CD8-positive, alpha-beta memory T cell (primary cell): Measurements from ENCODE around the gene NTM. TPM values are rescaled to one million over a fixed set of nuclear protein-coding genes. Genes with fewer than 3 reads are reported as not detected.

Experiments
- CTCF ChIA-PET: fragments of 350-600 bp; sonication (Branson Sonifier 250); formaldehyde crosslinking; loops from one replicate; lab custom pipeline; 2021; ENCODE audit warnings: antibody characterized with exemption; lab: Charles Lee
- POLR2A ChIA-PET: fragments of 350-600 bp; sonication (Branson Sonifier 250); formaldehyde crosslinking; loops from one replicate; lab custom pipeline; 2021; ENCODE audit warnings: antibody characterized with exemption; lab: Charles Lee
- DNase-seq, 5 donors: peaks; one replicate each; pipeline versions ENCODE4 v3.0.0 to v3.0.0-alpha.2; 2020 to 2022; ENCODE audit warnings: mixed read lengths in 1 of 5
- H3K27ac ChIP-seq: one replicate; pipeline ENCODE4 v1.7.0; 2013; ENCODE audit warnings: low read depth, mild to moderate bottlenecking, low read length, moderate library complexity
- H3K27me3 ChIP-seq: 2 replicates; pipeline ENCODE4 v1.7.0; 2013; ENCODE audit warnings: low read length, mild to moderate bottlenecking; ENCODE audit not compliant: insufficient read depth, poor library complexity, severe bottlenecking
- H3K36me3 ChIP-seq: 2 replicates; pipeline ENCODE4 v1.7.0; 2013; ENCODE audit warnings: mild to moderate bottlenecking, low read length, moderate library complexity; ENCODE audit not compliant: insufficient read depth
- H3K4me1 ChIP-seq: 2 replicates; pipeline ENCODE4 v1.7.0; 2013; ENCODE audit warnings: mild to moderate bottlenecking, low read length, moderate library complexity; ENCODE audit not compliant: insufficient read depth
- H3K4me3 ChIP-seq: 2 replicates; pipeline ENCODE4 v1.7.0; 2013; ENCODE audit warnings: mild to moderate bottlenecking, low read length
- H3K9me3 ChIP-seq: 2 replicates; pipeline ENCODE4 v1.7.0; 2013; ENCODE audit warnings: mild to moderate bottlenecking, low read length
- H3K27ac Mint-ChIP-seq, 8 donors: one replicate each; pipeline ENCODE4 v1.8.0; 2020 to 2021; ENCODE audit warnings: mixed read lengths in 8 of 8, mild to moderate bottlenecking in 6 of 8, inconsistent platforms in 3 of 8, moderate library complexity in 3 of 8
- H3K27me3 Mint-ChIP-seq, 2 donors: one replicate each; pipeline ENCODE4 v1.8.0; 2020 to 2021; ENCODE audit warnings: mixed read lengths in 2 of 2, mild to moderate bottlenecking in 1 of 2, moderate library complexity in 1 of 2
- H3K36me3 Mint-ChIP-seq, 3 donors: one replicate each; pipeline ENCODE4 v1.8.0; 2020 to 2021; ENCODE audit warnings: mixed read lengths in 3 of 3, inconsistent platforms in 1 of 3, mild to moderate bottlenecking in 1 of 3
- H3K4me1 Mint-ChIP-seq, 3 donors: one replicate each; pipeline ENCODE4 v1.8.0; 2020 to 2021; ENCODE audit warnings: mixed read lengths in 3 of 3, inconsistent platforms in 1 of 3, mild to moderate bottlenecking in 1 of 3
- H3K4me3 Mint-ChIP-seq, 7 donors: one replicate each; pipeline ENCODE4 v1.8.0; 2020 to 2021; ENCODE audit warnings: mixed read lengths in 7 of 7, mild to moderate bottlenecking in 6 of 7, moderate library complexity in 4 of 7, inconsistent platforms in 2 of 7
- H3K9me3 Mint-ChIP-seq, 5 donors: one replicate each; pipeline ENCODE4 v1.8.0; 2020 to 2022; ENCODE audit warnings: mixed read lengths in 5 of 5, mild to moderate bottlenecking in 3 of 5, moderate library complexity in 2 of 5, inconsistent platforms in 1 of 5
- polyA plus RNA-seq: library from polyadenylated mRNA; unstranded; fragments of 300-500 nt; fragmentation: Illumina TruSeq; gene quantifications from one replicate; pipeline ENCODE4 v1.2.3, GENCODE V29; 2021
- total RNA-seq, 2 experiments: library from RNA; stranded (reverse); gene quantifications; one replicate each; pipeline ENCODE4 v1.2.3, GENCODE V29; 2021

NTM gene
- total and polyA plus RNA-seq, 3 experiments from 2014 or later: not detected

DNA sequence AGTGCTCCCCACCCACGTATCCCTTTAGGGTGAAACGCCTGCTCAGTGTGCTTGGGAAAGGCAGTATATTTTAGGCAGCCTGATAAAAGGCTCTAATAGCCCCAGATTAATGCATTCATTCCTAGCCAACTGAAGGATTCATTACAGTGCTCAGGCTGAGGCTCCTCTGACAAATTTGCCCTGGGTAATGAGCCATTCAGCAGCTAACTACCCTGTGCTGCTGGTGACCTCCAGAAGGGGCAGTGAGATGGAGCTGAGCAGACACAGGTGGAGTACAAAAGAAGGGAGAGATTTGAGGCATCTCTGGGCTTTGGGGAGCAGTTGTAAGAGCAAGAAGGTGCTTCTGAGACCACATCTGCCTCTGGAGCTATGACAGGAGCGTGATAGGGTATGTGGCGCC lies 817.0 kb downstream of the NTM start:
- Histone ChIP-seq H3K36me3 (no peaks in the 10 kb centered on the region), H3K9me3 (no peaks in the 10 kb centered on the region), H3K4me1 (no peaks in the 10 kb centered on the region), H3K27ac (no peak overlapping the region), H3K27me3 (no peaks in the 10 kb centered on the region), H3K4me3 (no peak overlapping the region)
- Mint-ChIP-seq H3K36me3 (no peaks in the 10 kb centered on the region), H3K27me3 (no peaks in the 10 kb centered on the region), H3K9me3 (peaks cover 0 to 16% (median 6%) of the 10 kb centered on the region in 5 donors), H3K4me3 (no peak overlapping the region), H3K4me1 (no peaks in the 10 kb centered on the region), H3K27ac (no peak overlapping the region)
- ChIA-PET POLR2A (no interaction called here), CTCF (no interaction called here)
- DNase-seq: no peak

DNA sequence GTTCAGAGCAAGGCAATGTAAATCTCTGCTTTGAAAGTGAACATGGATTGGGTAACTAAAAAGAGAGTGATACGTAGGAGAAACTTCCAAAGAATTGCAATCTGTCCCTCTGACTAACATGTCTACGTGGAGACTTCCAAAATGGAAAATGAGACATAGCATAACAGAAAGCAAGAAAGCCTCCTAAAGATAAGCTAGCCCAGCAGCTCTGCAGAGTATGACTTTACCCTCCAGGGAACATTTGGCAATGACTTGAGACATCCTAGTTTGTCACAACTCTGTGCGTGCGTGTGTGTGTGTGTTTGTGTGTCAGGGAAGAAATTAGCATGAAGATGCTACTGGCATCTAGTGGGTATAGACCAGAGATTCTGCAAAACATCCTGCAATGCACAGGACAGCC lies 817.4 kb downstream of the NTM start:
- POLR2A ChIA-PET: no interaction called here
- DNase-seq: no peak
- no peak overlapping the region for H3K27ac Mint-ChIP-seq
- no peaks in the 10 kb centered on the region for H3K4me1 Mint-ChIP-seq
- Histone ChIP-seq H3K36me3 (no peaks in the 10 kb centered on the region), H3K4me3 (no peak overlapping the region), H3K27me3 (no peaks in the 10 kb centered on the region), H3K9me3 (no peaks in the 10 kb centered on the region), H3K4me1 (no peaks in the 10 kb centered on the region), H3K27ac (no peak overlapping the region)
- H3K36me3 Mint-ChIP-seq: no peaks in the 10 kb centered on the region
- H3K4me3 Mint-ChIP-seq: no peak overlapping the region
- H3K9me3 Mint-ChIP-seq: peaks cover 0 to 16% (median 6%) of the 10 kb centered on the region in 5 donors
- CTCF ChIA-PET: no interaction called here
- H3K27me3 Mint-ChIP-seq: peaks cover 0 to 1% of the 10 kb centered on the region in 2 donors

DNA sequence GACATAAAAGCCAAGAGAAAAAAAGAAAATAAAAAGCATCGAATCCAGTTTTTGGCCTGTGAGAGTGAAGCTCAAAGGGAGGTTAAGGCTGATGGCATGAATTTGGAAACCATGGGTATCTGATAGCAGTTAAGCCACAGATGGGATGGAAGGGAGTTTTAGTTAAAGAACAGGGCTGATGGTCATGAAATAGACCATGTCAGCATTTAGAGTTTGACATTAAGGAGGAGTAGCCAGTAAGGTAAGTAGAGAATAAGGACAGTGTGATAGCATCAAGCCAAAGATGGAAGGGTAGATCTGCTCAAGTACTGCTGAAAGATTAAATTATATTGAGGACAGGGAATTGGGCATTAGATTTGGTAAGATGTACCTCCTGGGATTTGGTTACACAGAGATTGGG lies 826.5 kb downstream of the NTM start:
- DNase-seq: no peak
- no peak overlapping the region for H3K27ac Mint-ChIP-seq
- Histone ChIP-seq H3K4me1 (no peaks in the 10 kb centered on the region), H3K36me3 (no peaks in the 10 kb centered on the region), H3K27me3 (no peaks in the 10 kb centered on the region), H3K9me3 (no peaks in the 10 kb centered on the region), H3K4me3 (no peak overlapping the region), H3K27ac (no peak overlapping the region)
- H3K27me3 Mint-ChIP-seq: peaks cover 0 to 1% of the 10 kb centered on the region in 2 donors
- H3K9me3 Mint-ChIP-seq: peaks cover 0 to 9% (median 4%) of the 10 kb centered on the region in 5 donors
- POLR2A ChIA-PET: no interaction called here
- CTCF ChIA-PET: no interaction called here
- no peaks in the 10 kb centered on the region for H3K4me1 Mint-ChIP-seq
- H3K36me3 Mint-ChIP-seq: no peaks in the 10 kb centered on the region
- H3K4me3 Mint-ChIP-seq: no peak overlapping the region

DNA sequence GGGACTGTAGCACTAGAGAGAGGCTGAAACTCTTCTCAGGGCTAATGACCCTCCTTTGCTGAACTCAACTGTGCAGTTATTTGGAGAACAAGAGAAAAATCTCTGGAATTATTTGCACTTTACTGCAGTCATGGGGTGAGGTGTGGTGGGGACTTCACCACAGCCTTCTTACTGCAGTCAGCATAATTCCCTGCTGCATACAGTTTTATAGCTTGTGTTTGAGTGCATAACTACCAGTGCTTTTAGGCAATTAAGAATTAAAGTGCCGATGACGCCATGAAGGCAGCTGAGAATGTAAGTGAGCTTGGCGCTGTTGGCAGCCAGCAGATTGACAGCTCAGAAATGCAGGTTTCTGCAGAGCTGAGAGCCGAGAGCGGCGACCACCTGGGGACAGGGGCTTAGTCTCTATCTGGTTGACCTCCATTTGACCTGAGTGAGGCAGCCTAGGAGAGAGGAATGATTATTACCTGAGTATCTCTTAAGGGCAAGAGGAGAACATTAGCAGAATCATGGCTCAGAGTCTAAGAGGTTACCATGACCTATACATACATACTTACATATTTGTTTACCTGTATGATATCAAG lies 830.0 kb downstream of the NTM start:
- CTCF ChIA-PET: no interaction called here
- no peak overlapping the region for H3K27ac Mint-ChIP-seq
- Histone ChIP-seq H3K36me3 (no peaks in the 10 kb centered on the region), H3K27ac (no peak overlapping the region), H3K4me3 (no peak overlapping the region), H3K4me1 (no peaks in the 10 kb centered on the region), H3K27me3 (no peaks in the 10 kb centered on the region), H3K9me3 (no peaks in the 10 kb centered on the region)
- H3K4me1 Mint-ChIP-seq: no peaks in the 10 kb centered on the region
- peaks cover 0 to 7% (median 5%) of the 10 kb centered on the region in 5 donors for H3K9me3 Mint-ChIP-seq
- no peak overlapping the region for H3K4me3 Mint-ChIP-seq
- no peak for DNase-seq
- POLR2A ChIA-PET: no interaction called here
- peaks cover 0 to 2% of the 10 kb centered on the region in 2 donors for H3K27me3 Mint-ChIP-seq
- H3K36me3 Mint-ChIP-seq: no peaks in the 10 kb centered on the region

DNA sequence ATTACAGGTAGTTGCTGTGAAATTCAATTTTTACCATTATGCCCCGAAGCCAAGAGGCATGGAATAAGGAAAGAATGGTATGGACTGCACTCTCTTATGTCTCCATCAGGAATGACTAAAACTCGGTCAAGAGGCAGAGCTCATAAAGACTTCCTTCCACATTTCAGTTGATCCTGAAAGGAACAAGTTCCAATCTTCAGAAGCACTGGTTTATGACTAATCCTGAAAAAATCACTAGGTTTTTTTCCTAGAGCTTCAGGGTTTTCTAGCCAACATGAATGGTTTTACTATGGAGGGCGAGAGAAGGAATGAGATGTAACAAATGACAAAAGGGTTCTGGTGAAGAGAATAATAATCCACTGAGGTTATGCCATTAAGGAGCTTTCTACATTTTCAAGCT lies 832.2 kb downstream of the NTM start:
- Mint-ChIP-seq H3K27me3 (peaks cover 0 to 2% of the 10 kb centered on the region in 2 donors), H3K27ac (no peak overlapping the region), H3K9me3 (peaks cover 0 to 7% (median 2%) of the 10 kb centered on the region in 5 donors), H3K4me3 (no peak overlapping the region), H3K4me1 (no peaks in the 10 kb centered on the region), H3K36me3 (no peaks in the 10 kb centered on the region)
- no peak overlapping the region for H3K27ac ChIP-seq
- no peaks in the 10 kb centered on the region for H3K9me3 ChIP-seq
- H3K4me1 ChIP-seq: no peaks in the 10 kb centered on the region
- ChIA-PET CTCF (interaction anchor here (1.0 kb wide), 1 partner anchor 307 kb away, joined by 3 read pairs; no protein-coding TSS in a partner anchor), POLR2A (no interaction called here)
- no peaks in the 10 kb centered on the region for H3K36me3 ChIP-seq
- no peaks in the 10 kb centered on the region for H3K27me3 ChIP-seq
- H3K4me3 ChIP-seq: no peak overlapping the region
- no peak for DNase-seq

DNA sequence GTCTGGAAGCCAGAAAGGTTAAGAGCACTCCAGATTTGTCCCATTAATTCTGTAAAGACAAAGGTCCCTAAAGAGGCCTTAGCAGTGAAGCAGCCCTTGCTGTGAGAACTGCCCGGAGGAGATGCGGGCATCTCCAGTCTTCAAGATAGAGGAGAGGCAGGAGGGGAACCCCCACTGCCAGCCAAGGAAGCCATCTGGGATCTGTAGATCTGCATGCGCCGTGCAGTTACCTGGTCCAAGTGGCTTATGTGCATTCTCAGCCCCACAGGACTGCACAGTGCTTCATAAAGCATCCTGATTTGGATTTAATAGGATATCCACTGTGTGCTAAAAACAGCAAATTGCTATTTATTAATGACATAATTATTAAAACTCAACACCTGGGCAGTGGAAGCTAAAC lies 834.6 kb downstream of the NTM start:
- H3K27ac ChIP-seq: no peak overlapping the region
- H3K4me1 ChIP-seq: no peaks in the 10 kb centered on the region
- peaks cover 0 to 2% of the 10 kb centered on the region in 2 donors for H3K27me3 Mint-ChIP-seq
- H3K36me3 Mint-ChIP-seq: no peaks in the 10 kb centered on the region
- POLR2A ChIA-PET: no interaction called here
- H3K4me1 Mint-ChIP-seq: no peaks in the 10 kb centered on the region
- H3K4me3 ChIP-seq: no peak overlapping the region
- no peaks in the 10 kb centered on the region for H3K9me3 ChIP-seq
- no peak overlapping the region for H3K4me3 Mint-ChIP-seq
- H3K27ac Mint-ChIP-seq: no peak overlapping the region
- no peaks in the 10 kb centered on the region for H3K36me3 ChIP-seq
- CTCF ChIA-PET: no interaction called here
- no peak for DNase-seq
- H3K9me3 Mint-ChIP-seq: peaks cover 0 to 7% (median 4%) of the 10 kb centered on the region in 5 donors
- H3K27me3 ChIP-seq: no peaks in the 10 kb centered on the region

DNA sequence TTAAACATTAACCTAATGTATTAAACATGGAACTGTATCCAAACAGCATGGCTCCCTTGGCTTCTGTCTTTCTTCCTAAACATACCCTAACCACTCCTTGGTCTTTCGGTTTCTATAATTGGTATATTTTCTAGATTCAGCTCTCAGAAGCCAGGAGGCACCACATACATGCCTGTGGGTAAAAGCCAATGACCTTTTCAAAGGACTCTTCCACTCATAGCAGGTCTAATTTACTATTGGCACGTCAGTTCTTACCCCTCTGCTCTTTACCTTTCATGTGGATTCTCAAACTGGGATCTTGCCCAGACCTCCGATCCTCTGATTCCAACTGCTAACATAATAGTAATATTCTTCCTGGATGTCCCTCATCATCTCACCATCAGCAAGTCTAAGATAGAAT lies 835.1 kb downstream of the NTM start:
- Histone ChIP-seq H3K27ac (no peak overlapping the region), H3K27me3 (no peaks in the 10 kb centered on the region), H3K4me1 (no peaks in the 10 kb centered on the region), H3K9me3 (no peaks in the 10 kb centered on the region), H3K36me3 (no peaks in the 10 kb centered on the region), H3K4me3 (no peak overlapping the region)
- Mint-ChIP-seq H3K27ac (no peak overlapping the region), H3K27me3 (peaks cover 0 to 2% of the 10 kb centered on the region in 2 donors), H3K4me3 (no peak overlapping the region), H3K4me1 (no peaks in the 10 kb centered on the region), H3K36me3 (no peaks in the 10 kb centered on the region), H3K9me3 (peaks cover 0 to 7% (median 4%) of the 10 kb centered on the region in 5 donors)
- CTCF ChIA-PET: no interaction called here
- no peak for DNase-seq
- POLR2A ChIA-PET: no interaction called here

DNA sequence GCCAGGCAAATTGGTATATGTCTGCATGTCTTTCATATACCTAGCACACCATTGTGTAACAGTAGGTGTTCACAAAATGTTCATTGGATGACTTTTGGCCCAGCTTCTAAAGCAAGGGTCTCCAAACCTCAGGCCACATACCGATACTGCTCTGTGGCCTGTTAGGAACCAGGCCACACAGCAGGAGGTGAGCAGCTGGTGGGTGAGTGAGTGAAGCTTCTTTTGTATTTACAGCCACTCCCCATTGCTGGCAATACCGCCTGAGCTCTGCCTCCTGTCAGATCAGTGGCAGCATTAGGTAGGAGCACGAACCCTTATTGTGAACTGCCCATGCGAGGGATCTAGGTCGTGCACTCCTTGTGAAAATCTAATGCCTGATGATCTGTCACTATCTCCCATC lies 836.6 kb downstream of the NTM start:
- Mint-ChIP-seq H3K27me3 (peaks cover 0 to 2% of the 10 kb centered on the region in 2 donors), H3K4me3 (no peak overlapping the region), H3K27ac (no peak overlapping the region), H3K36me3 (no peaks in the 10 kb centered on the region), H3K9me3 (peaks cover 0 to 5% (median 0%) of the 10 kb centered on the region in 5 donors), H3K4me1 (no peaks in the 10 kb centered on the region)
- Histone ChIP-seq H3K9me3 (no peaks in the 10 kb centered on the region), H3K27ac (no peak overlapping the region), H3K4me1 (no peaks in the 10 kb centered on the region), H3K4me3 (no peak overlapping the region), H3K36me3 (no peaks in the 10 kb centered on the region), H3K27me3 (no peaks in the 10 kb centered on the region)
- DNase-seq: no peak
- ChIA-PET CTCF (no interaction called here), POLR2A (no interaction called here)
